Bone marrow (tissue), 2 donors: ENCODE results near the gene ARID4A.
"Not testable (repeated sequence)": the region's sequence is repeated elsewhere in the genome, so short reads cannot be mapped to it uniquely, and the experiment has no call there.

Source experiments
- DNase-seq, 2 donors: peaks; one replicate each; lab custom pipeline; 2025; lab: John Stamatoyannopoulos, UW

The ARID4A gene

GRCh38 chr14:58291646-58292045 is 6.7 kb upstream of the ARID4A start:
- no peak for DNase-seq

DNA sequence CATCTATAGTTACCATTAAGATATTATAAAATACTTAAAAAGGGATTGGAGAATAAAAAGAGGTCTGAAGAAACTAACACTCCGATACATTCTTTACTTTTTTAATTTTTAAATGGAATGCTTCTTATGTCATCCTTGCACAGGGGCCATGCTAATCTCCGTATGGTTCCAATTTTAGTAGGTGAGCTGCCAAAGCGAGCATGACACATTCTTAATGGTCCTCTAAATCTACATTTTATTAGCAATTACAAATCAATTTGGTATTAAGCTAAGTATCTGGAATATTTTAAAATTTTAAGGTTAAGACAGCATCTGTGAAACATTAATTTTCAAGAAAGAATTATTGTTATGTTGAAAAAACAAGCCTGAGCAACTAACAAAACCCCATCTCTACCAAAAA is 6.2 kb upstream of the ARID4A start:
- no peak for DNase-seq

GRCh38 chr14:58294201-58294600 is 4.2 kb upstream of the ARID4A start:
- no peak for DNase-seq

DNA sequence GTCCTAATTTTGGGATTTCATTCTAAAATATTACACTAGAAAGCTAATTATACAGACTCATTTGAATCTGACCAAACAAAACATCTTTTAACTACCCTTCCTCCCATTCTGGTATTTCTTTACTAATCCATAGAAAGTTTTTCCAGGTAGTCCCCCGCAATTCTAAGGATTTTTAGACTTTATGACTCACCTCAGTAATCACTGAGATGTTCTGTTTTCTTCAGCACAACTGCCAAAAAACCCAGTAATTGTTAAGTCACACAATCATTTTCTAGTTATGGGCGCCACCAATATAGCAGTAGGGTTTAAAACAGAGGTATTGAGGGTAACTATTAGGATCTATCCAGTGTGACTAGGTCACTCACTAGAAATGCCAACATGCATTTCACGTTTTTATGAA is 1.6 kb upstream of the ARID4A start:
- no peak for DNase-seq

DNA sequence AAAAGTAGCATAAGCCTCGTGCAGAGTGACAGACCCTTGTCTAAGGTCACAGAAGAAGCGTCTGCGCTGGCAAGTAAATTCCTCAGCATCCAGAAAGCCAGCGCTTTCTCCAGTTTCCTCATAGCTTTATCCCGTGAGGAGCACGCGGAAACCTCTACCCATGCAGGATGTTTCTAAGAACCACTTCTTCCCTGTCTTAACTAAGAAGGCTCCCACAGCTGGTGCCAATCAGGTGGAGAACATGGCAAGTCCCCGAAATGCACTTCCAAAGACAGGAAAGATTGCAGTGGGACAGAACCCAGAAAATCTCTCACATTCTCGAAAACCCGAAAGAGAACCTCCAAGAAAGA is 968 bp upstream of the ARID4A start:
- DNase-seq: no peak

- peak; percentile 93 to 100 for DNase-seq
Observed at GRCh38 chr14:58297762-58298476, 436 bp upstream of the ARID4A start.

DNA sequence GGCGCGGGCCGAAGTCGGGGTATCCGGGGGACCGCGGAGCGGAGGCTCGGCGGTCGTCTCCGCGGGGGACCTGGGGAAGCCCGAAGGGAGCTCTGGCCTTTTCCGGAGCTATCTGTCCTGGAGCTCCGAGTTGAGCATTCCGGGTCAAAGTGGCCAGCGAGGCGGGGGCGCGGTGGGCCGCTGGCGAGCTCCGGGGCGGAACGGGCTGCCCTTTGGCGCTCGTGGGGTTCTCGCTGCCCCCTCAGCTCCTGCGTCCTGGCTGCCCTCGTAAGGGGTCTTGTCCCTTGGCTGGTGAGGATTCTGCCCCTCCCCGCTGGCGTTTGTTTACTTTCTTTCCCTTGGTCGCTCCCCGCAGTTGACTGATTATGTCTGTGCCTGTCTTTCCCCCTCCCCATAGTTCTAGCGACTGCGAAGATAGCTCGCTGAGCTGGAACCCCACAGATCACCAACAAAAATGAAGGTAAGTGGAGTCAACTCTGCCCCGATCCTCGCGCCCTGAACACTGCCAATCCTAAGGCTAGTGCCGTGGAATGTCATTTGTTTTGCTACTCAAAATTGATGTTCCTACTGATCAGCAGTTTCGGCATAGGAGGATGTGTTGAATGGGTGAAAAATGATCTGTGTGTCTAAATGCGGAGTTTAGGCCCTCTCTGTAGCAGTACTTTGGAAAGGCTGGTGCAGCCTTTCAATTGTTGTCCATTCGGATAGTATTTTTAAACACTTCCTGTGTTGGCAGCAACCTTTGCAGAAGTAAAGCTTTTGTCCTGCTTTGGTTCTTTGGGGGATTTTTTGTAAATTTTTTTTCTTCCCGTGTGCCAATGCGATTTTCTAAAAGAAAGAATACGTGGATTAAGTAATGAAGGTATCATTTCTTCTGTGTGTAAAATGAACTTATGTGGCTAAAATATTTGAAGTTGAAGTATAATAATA is 1.3 kb downstream of the ARID4A start:
- peak; percentile 2 to 50 for DNase-seq

DNA sequence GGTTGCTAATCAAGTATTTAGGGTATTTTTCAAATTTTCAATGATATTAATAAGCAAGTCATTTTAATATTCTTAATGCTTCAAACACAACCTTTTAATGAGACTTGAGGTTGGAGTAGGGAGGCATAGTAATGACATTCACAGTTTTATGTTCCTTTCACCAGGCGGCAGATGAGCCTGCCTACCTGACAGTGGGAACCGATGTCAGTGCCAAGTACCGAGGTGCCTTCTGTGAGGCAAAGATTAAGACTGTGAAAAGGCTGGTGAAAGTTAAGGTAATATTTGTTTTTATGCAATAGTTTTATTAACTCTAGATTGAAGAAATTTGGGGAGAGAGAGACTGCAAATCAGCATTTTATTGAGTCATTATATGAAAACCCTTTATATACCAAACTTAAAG is 3.1 kb downstream of the ARID4A start:
- no peak for DNase-seq

DNA sequence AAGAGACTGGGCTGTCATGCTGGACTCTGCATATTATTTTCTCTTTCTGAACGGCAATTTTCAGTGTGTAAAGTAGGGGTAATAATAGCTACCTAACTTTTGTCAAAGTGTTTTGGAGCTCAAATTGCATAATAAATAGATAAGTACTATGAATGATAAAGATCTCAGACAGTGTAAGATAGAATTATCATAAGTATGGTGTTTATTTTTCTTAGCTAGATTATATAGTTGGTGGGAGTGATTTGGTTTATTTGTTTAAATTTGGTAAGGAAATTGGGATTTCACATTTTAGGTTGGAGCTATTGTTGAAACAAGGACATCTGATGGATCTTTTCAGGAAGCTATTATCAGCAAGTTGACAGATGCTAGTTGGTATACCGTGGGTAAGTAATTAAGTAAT is 7.4 kb downstream of the ARID4A start:
- DNase-seq: no peak

DNA sequence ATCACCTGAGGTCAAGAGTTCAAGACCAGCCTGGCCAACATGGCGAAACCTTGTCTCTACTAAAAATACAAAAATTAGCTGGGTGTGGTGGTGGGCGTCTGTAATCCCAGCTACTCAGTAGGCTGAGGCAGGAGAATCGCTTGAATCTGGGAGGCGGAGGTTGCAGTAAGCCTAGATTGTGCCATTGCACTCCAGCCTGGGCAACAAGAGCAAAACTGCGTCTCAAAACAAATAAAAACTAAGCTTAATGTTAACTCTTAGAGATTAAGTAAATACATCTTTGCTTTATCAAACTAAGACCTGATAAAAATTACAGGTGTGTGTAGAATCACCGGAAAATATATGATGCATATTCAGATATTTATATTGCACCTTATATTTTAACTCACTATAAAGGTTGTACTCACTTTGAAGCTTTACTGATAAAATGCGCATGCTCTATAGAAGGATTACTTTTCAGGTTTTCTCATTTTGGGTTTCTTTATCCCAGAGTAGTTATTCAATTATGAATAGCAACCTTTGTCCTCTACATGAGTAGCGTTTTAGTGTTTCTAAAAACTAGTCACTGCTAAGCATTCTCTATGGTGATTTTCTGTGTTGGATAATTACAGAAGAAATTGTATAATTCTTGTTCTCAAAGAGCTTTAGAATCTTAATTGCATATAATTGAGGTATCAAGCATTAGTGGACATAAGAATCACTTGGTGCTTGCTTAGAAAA is 9.4 kb downstream of the ARID4A start:
- no peak for DNase-seq

DNA sequence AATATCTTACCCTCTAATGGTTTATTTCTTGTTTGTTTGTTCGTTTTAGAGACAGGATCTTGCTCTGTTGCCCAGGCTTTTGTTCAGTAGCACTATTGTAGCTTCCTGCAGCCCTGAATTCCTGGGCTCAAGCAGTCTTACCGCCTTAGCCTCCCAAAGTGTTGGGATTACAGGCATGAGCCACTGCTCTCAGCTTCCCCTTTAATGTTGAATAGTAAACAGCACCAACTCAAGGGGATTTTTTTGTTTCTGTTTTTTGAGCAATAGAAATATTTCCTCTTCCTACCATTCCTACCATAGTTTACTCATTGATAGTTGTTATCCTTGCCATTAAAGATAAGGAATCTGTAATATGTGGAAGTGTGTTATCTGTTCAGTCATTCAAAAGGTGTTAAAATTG is 10.7 kb downstream of the ARID4A start:
- DNase-seq: no peak

DNA sequence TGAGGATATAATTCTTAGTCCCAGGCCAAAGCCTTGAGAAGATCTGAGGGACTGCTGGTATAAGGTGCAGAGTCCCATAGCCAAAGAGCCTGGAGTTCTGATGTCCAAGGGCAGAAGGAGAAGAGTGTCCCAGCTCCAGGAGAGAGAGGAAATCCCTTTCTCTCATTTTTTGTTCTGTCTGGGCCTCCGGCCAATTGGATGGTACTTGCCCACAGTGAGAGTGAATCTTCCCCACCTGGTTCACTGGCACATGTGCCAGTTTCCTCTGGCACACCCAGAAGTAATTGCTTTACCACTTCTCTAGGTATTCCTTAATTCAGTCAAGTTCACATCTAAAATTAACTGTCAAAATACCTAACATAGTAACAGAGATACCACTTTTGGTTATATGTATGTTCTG is 15.3 kb downstream of the ARID4A start:
- no peak for DNase-seq

DNA sequence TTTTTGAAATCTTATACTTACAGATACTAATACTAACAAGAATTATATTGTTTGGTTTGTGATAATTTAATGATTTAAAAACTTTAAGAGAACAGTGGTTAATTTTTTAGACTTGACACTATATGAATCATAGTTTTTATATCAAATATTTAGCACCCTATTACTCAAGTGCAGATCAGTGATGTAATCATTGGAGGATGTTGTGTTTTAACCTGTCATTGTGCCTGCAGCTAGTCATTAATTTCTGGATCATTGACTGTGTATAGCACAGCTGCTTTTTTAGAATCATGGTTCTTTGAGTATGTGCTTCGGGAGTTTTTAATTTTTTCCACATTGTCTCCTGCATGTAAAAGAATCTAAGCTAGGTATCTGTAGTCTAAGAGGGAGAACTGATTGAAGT is 17.3 kb downstream of the ARID4A start:
- DNase-seq: no peak

DNA sequence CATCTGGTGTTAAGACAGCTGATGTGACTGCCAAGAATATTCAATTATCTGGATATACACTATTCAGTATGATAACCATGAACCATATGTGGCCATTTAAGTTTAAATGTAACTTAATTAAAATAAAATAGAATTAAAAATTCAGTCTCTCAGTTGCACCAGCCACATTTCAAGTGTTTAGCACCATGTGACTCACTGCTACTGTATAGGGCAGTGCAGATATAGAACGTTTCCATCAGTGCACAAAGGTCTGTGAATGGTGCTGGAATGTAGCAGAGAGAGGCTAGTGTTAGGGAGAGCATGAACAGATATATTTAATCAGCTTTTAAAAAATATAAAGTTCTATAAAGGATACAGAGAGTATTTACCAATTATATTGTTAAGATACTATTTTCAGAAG is 28.7 kb downstream of the ARID4A start:
- no peak for DNase-seq

DNA sequence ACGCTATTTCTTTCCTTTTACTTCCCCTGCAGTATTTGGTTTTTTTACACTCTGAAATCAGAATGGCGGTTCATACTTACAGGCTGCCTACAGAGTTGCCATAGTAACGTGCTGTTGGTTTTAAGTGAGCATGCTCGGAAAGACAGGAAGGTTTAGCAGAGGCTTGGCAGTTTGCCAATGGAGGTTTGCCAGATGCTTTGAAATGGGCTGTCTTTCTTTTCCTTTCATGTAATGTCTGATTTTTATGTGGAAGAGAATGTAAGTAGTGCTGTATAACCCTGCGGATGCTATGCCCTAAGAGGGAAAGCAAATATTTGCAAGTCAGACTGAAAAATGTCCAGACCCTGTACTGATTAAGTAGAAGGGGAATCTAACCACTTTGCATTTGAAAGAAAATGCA is 32.8 kb downstream of the ARID4A start:
- peak; percentile 8 to 97 for DNase-seq

DNA sequence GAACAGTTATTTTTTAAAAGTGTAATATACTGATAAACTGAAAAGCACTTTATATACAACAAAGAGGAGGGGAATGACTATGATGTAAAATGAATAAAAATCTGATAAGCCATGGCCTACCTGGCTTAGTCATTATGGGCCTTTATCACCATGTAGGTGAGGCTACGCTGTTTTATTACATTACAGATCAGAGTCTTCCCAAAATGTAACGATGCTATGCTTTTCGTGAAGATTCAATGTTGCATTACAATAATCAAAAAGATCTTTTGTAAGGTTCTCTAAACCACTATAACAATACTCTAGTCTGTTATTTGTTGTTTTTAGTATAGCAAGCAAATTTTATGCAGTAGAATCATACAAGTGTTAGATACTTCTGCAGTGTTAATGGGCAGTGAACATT is 34.2 kb downstream of the ARID4A start:
- no peak for DNase-seq

- not testable (repeated sequence) for DNase-seq
Observed at GRCh38 chr14:58339666-58340065, 41.3 kb downstream of the ARID4A start.

DNA sequence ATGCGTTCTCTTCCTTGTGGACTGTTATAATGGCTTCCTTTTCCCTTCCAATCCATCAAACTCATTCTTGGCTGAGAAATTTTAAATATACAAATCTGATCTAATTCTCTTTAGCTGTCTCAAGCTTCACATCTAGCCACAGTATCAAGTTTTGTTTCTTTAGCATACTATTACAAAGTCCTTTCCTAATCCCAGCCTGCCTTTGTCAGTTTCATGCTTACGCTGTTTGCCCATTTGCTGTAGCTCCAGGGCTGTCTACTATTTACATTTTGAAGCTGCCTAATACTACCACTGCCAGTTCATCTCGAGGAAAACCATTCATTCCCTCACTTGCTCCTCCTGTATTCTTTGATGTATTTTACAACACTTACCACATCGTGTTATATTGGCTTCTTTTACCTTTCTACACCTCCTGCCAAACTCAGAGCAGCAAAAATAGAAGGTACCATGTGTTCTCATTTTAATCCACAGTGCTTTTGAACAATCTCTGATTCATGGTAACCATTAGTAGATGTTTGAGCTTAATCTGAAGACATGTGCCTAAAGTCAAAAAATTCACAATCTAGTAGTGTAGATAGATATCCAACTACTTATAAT is 42.9 kb downstream of the ARID4A start:
- no peak for DNase-seq

DNA sequence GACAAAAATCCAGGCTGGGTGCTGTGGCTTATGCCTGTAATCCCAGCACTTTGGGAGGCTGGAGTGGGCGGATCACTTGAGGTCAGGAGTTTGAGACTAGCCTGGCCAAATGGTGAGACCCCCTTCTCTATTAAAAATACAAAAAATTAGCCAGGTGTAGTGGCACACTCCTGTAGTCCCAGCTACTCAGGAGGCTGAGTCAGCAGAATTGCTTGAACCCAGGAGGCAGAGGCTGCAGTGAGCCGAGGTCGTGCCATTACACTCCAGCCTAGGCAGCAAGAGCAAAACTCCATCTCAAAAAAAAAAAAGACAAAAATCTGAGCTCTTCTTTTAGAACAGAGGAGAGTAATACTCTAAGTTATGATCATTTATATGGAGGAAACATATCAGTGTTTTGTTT is 45.2 kb downstream of the ARID4A start:
- not testable (repeated sequence) for DNase-seq

GRCh38 chr14:58353516-58354299 is 55.4 kb downstream of the ARID4A start:
- peak in 1 of 2 donors; percentile 37 for DNase-seq

GRCh38 chr14:58354808-58355207 is 56.5 kb downstream of the ARID4A start:
- DNase-seq: no peak

DNA sequence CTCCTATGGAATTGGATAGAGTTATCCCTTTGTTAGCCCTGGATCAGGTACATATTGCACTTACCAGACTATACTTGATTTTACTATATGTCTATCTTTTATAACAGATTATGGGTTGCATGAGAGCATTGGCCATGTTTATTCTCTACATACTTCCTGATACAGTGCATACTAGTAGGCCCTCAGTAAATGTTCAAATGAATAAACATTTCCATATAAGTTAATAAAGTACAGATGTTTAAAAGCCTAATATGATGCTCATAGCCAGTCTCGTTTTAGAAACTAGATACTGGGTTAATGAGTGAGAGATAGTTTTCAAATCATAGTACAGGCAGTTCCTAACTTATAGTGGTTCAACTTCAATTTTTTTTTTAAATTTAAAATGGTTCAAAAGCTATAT is 57.9 kb downstream of the ARID4A start:
- no peak for DNase-seq
